HUES48 (cell line): ENCODE data around the gene TLE5.

Source experiments
- H3K27ac ChIP-seq: one replicate; pipeline ENCODE4 v1.7.0; 2013; ENCODE audit warnings: low read depth, low read length, inconsistent platforms
- H3K27me3 ChIP-seq: 2 replicates; pipeline ENCODE4 v1.6.1; 2013; ENCODE audit warnings: mild to moderate bottlenecking, low read length; ENCODE audit not compliant: control insufficient read depth, insufficient read depth
- H3K36me3 ChIP-seq: 2 replicates; pipeline ENCODE4 v1.6.1; 2013; ENCODE audit warnings: low read length; ENCODE audit not compliant: control insufficient read depth, insufficient read depth
- H3K4me1 ChIP-seq: 2 replicates; pipeline ENCODE4 v1.6.1; 2013; ENCODE audit warnings: mild to moderate bottlenecking, low read length; ENCODE audit not compliant: control insufficient read depth, insufficient read depth
- H3K4me3 ChIP-seq: 2 replicates; pipeline ENCODE4 v1.5.1; 2013; ENCODE audit warnings: mild to moderate bottlenecking, low read depth, low read length
- H3K9ac ChIP-seq: 2 replicates; pipeline ENCODE4 v1.6.1; 2013; ENCODE audit warnings: mild to moderate bottlenecking, low read depth, low read length, moderate library complexity
- H3K9me3 ChIP-seq: 2 replicates; pipeline ENCODE4 v1.6.1; 2013; ENCODE audit warnings: low read length; ENCODE audit not compliant: control insufficient read depth, insufficient read depth

TLE5 gene

DNA sequence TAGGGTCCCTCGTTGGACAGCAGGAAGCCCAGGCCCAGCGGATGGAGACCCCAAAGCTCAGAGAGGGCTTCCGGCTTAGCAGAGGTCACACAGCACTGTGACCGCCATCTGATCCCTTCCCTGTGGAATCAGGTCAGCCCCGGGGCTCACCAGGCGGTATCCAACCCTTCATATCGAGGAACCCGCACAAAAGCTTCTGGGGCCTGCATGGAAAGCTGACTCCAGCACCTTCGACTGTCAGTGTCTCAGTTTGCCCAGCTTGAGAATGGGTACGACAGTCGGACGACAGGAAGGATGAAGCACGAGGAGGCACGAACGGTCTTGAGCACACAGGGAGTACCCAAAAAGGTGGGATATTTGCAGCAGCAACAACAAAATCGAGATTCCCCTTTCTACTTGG lies 2.6 kb downstream of the TLE5 start:
- peaks cover 32% of the 10 kb centered on the region for H3K4me1 ChIP-seq
- no peaks in the 10 kb centered on the region for H3K27me3 ChIP-seq
- no peaks in the 10 kb centered on the region for H3K9me3 ChIP-seq
- no peak overlapping the region for H3K9ac ChIP-seq
- H3K36me3 ChIP-seq: peaks cover 29% of the 10 kb centered on the region
- no peak overlapping the region for H3K4me3 ChIP-seq
- no peak overlapping the region for H3K27ac ChIP-seq

DNA sequence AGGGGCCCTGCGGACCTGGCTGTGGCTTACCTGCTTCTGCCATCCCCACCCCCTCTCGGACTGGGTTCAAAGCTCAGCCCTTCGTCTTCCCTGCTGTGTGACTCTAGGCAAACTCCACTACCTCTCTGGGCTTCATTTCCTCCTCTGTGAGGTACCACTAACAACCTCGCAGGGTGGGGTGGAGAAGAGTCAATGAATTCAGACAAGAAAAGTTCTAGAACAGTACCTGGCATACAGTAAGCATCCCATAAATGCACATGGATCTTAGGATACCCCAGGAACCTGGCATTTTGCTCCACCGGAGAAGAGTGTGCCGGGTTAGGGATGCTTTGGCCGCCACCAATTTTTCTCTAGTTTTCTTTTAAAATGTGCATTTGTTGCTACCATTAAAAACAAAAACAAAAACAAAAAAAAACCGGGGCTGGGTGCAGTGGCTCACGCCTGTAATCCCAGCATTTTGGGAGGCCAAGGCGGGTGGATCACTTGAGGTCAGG lies 3.4 kb downstream of the TLE5 start:
- Histone ChIP-seq H3K4me1 (peaks cover 36% of the 10 kb centered on the region), H3K27ac (no peak overlapping the region), H3K9me3 (no peaks in the 10 kb centered on the region)

DNA sequence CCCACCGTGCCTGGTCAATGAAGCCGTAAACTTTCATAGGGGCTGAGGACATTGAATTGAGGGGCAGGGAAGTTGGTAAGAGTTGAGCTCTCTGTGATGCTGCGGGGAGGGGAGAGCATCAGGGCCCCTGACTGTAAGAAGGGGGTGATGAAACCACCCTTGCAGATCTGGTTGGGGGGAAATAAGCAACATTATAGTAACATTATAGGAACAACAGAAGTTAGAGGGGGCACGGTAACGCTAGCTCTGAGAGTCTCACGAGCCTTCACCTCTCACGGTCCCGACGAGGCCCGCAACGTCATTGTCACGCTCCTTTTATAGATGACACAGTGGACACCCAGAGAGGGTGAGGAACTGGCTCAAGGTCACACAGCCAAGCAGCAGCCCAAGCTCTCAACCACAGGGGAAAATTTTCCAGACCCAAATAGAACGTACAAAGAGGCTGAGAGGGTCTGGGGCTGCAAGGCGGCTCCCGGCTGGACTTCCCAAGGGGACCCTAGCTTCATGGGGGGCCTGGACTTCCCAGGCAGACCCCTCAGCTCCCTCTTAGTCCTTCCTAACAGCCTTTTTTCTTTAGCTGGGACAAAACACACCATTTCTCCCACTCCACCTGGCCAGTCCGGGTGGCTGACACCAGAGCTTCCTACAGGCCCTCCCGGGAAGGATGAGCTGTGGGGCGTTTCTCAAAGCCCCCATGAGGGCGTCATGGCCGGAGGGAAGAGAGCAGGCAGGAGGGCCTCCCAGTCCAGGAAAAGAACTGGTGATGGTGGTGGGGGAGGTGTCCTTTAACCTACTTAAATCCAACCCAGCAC lies 4.1 kb downstream of the TLE5 start:
- Histone ChIP-seq H3K4me3 (no peak overlapping the region), H3K4me1 (peaks cover 42% of the 10 kb centered on the region), H3K36me3 (peaks cover 41% of the 10 kb centered on the region), H3K9me3 (no peaks in the 10 kb centered on the region), H3K27ac (no peak overlapping the region), H3K27me3 (no peaks in the 10 kb centered on the region), H3K9ac (no peak overlapping the region)

More for the DNA sequence above, 3.4 kb downstream of the TLE5 start:
- Histone ChIP-seq H3K36me3 (peaks cover 36% of the 10 kb centered on the region), H3K9ac (no peak overlapping the region), H3K27me3 (no peaks in the 10 kb centered on the region), H3K4me3 (no peak overlapping the region)

DNA sequence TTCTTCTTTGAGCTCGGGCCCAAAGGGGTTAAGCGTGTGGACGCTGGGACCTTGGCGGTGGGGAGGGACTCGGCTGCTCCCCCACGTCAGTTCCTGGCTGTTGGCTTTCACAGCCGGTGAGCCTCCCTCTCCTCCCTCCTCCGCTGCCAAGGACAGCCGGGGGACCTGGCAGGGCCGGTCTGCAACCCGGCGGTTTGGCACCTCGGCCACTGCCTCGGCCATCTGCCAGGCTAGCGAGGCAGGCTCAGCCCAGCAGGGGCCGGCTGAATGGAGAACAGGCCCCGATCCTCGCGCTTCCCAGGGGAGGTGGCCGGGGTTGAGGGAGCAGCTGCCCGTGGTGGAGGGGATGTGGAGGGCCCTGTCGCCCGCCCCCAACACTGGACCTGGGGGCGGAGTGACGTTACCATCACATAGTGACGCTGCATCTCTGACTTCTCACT lies 5.0 kb downstream of the TLE5 start:
- H3K4me1 ChIP-seq: peaks cover 42% of the 10 kb centered on the region
- no peak overlapping the region for H3K9ac ChIP-seq
- H3K36me3 ChIP-seq: peaks cover 41% of the 10 kb centered on the region
- no peaks in the 10 kb centered on the region for H3K9me3 ChIP-seq
- H3K4me3 ChIP-seq: no peak overlapping the region
- peak overlapping the region; percentile 72 for H3K27ac ChIP-seq
- no peaks in the 10 kb centered on the region for H3K27me3 ChIP-seq

DNA sequence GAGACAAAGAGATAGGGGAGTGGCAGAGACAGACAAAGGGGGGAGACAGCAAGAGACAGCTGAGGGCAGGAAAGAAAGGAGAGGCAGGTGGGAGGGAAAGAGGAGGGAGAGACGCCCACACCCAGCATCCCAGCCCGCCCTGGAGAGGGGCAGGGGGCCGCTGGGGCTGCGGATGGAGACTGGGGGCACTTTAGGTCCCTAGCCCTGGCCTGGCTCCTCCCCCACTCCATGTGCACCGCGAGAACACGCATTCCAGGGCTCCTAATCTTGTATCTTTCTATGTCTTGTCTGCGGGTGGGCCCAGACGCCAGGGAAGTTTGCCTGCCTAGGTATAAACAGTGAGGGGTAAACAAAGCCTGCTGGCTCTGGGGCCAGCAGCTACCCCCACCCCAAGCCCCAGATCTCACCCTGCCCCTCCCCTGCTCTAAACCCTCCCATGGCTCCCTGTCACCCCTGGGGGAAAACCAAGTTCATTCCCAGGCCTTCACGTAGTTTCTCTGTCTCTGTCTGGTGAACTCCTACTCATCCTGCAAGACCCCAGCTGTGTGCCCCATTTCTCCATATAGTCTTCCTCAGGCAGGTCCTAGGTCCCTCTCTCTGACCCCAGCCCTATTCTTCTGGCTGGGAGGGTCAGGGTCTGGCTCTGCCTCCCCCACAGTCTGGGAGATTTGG lies 5.7 kb downstream of the TLE5 start:
- no peaks in the 10 kb centered on the region for H3K9me3 ChIP-seq
- H3K4me3 ChIP-seq: no peak overlapping the region
- H3K9ac ChIP-seq: no peak overlapping the region
- peaks cover 41% of the 10 kb centered on the region for H3K36me3 ChIP-seq
- H3K27me3 ChIP-seq: no peaks in the 10 kb centered on the region
- peak overlapping the region; percentile 72 for H3K27ac ChIP-seq
- peaks cover 42% of the 10 kb centered on the region for H3K4me1 ChIP-seq

DNA sequence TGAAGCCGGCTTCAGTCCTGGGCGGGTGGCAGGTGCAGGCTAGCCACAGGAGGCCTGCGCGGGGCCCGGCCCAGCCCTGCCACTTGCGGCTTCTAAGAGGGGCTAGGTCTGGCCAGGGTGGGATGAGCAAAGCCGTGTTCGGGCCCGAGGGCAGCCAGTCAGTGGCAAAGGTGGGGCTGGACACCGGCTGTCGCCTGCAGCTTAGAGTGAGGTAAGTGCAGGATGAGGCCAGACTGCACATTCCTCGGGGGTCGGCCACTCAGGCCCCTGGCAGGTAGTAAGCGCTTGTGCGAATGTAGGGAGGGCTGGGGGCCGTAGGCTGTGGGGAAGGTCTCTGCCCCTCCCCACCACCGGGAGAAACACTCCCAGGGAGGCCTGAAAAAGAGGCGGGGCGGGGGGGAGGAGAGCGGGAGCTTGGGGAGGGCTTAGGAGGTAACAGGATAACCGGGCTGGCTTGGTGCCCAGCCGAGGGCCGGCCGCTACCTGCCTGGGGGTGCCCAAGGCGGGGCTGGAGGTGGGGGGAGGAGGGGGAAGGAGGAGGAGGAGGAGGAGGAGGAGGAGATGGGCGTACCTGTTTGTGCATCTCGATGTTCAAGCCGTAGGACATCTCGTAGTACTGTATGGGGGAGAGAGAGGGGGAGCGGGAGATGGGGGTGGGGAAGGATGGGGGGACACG lies 6.4 kb downstream of the TLE5 start:
- Histone ChIP-seq H3K9me3 (no peaks in the 10 kb centered on the region), H3K9ac (no peak overlapping the region), H3K4me3 (no peak overlapping the region), H3K4me1 (peaks cover 42% of the 10 kb centered on the region), H3K27me3 (no peaks in the 10 kb centered on the region), H3K27ac (peak overlapping the region; percentile 63), H3K36me3 (peaks cover 41% of the 10 kb centered on the region)

DNA sequence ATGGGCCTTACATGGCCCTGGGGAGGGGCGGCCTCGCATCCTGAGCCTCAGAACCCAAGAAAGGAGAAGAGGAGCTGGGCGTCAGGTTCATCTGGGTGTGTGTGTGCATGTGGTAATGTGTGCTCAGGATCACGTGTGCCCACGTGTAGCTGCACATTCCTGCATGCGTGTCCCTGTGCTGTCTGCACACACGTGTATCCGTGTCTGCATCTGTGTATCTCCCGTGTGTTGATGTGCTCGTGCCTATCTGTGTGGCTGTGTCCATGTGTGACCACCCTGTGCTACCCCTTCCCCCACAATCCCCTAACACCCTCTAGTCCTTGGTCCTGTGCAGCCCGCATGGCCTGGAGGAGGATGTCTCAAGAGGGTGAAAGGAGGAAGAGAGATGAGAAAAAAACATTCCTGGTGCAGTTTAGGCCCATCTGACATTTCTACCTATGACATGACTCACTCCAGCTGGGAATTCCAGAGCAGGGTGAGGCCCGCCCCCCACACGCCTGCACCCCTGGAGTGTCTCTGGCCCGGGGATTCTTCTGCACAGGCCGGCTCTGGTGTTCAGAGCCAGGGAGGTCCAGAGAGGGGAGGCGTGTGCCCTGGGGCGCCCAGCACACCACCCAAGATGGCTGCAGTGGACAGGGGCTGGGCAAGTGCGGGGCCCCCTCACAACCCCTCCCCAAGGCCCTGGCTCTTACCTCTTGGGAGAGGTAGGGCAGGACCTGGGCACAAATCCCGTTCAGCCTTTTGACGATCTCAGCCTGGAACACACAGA lies 7.1 kb downstream of the TLE5 start:
- Histone ChIP-seq H3K36me3 (peaks cover 41% of the 10 kb centered on the region), H3K4me3 (no peak overlapping the region), H3K4me1 (peaks cover 42% of the 10 kb centered on the region), H3K27ac (peak overlapping the region; percentile 63), H3K9me3 (no peaks in the 10 kb centered on the region), H3K27me3 (no peaks in the 10 kb centered on the region), H3K9ac (no peak overlapping the region)

DNA sequence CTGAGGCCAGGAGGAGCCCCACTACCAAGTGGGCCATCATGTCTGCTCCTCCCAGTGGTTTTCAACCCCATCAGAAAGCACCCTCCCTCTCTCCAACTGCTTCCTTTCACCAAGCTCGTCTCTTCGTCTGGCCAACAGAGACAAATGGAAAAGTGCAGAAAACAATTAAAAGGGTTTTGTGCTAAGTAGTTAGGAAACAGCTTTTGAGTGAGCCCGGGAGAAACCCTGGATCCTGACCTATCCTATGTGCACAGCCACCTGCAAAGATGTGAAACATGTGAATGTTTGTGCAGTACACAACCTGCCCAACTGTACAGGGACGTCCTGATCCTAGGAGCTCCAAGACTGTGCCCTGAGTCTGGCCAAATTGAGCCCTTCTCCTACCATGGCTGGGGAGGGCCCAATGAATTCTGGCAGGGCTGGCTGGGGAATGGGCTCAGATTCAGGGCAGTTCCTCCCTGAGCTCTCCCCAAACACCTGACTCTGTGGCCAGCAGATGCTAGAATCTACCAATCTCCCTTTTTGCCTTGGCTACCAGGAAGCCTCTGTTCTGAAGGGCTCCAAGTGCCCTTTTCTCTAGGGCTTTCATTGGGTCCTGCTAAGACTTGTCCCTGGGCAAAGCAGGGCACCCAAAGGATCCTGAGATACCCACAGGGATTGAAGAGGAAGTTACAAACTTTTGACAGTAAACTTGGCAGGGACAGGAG lies 7.9 kb downstream of the TLE5 start:
- H3K36me3 ChIP-seq: peaks cover 35% of the 10 kb centered on the region
- no peaks in the 10 kb centered on the region for H3K9me3 ChIP-seq
- no peaks in the 10 kb centered on the region for H3K27me3 ChIP-seq
- no peak overlapping the region for H3K9ac ChIP-seq
- H3K4me1 ChIP-seq: peaks cover 42% of the 10 kb centered on the region
- no peak overlapping the region for H3K27ac ChIP-seq
- H3K4me3 ChIP-seq: no peak overlapping the region

DNA sequence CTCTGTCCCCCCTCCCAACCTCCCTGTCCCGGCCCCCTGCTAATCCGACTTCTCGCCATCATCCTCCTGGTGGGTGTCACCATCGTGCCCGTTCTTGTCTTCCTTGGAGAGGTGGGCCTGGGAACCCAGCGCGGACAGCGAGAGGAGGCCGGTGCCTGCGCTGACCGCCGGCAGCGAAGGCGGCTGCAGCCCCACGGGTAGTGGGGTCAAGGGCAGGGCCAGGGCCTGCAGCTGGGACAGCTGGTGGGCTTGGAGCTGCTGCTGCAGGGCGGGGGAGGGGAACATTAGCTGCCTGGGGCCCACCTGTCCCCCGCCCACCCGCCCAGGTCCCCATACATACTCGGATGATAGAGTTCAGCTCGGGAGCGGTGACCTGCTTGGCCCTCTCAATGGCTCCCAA lies 8.5 kb downstream of the TLE5 start:
- Histone ChIP-seq H3K9me3 (no peaks in the 10 kb centered on the region), H3K4me3 (no peak overlapping the region), H3K4me1 (peaks cover 42% of the 10 kb centered on the region), H3K36me3 (peaks cover 31% of the 10 kb centered on the region), H3K27me3 (no peaks in the 10 kb centered on the region), H3K27ac (no peak overlapping the region), H3K9ac (no peak overlapping the region)

DNA sequence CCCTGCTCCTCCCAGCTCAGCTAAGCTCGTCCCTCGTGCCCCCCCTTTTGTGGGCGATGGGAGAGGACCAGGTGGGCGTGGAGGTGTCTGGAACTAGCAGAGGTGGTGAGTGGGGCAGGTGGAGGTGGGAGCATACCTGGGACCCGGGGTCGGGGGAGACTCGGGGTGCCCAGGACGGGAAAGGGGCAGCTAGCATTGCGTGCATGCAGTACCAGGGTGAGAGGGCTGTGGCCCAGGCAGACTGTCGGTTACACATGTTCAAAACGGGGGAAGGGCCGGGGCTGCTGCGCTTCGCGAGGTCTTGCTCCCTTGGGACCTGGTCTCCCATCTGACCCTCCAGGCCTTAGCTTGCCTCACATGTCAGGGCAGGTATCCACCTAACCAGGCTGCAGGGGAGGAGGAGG lies 9.1 kb downstream of the TLE5 start:
- no peak overlapping the region for H3K4me3 ChIP-seq
- no peak overlapping the region for H3K27ac ChIP-seq
- no peaks in the 10 kb centered on the region for H3K27me3 ChIP-seq
- H3K36me3 ChIP-seq: peaks cover 26% of the 10 kb centered on the region
- no peak overlapping the region for H3K9ac ChIP-seq
- H3K4me1 ChIP-seq: peaks cover 36% of the 10 kb centered on the region
- H3K9me3 ChIP-seq: no peaks in the 10 kb centered on the region
